Tibial artery (tissue), 4 donors: ENCODE measurements around the gene YBX3.

ENCODE experiments used
- DNase-seq, 2 donors: peaks; one replicate each; pipeline ENCODE4 v3.0.0-alpha.2; 2019
- H3K27ac ChIP-seq, 2 donors: fragments of 200-600 bp; sonication (generic) in 1 of 2; 1 replicate in 1 of 2; 2 replicates in 1 of 2; pipeline ENCODE4 v1.5.1; 2018 to 2019; ENCODE audit warnings: mild to moderate bottlenecking in 1 of 2
- H3K27me3 ChIP-seq, 2 donors: fragments of 200-600 bp; sonication (generic) in 1 of 2; one replicate each; pipeline versions ENCODE4 v1.5.1 to v1.6.0; 2016 to 2019
- H3K36me3 ChIP-seq, 3 donors: fragments of 200-600 bp; sonication (generic) in 2 of 3; one replicate each; pipeline ENCODE4 v1.5.1; 2016 to 2019; ENCODE audit warnings: mild to moderate bottlenecking in 2 of 3
- H3K4me1 ChIP-seq, 4 donors: fragments of 200-600 bp; sonication (generic) in 2 of 4; 1 replicate in 3 of 4; 2 replicates in 1 of 4; pipeline ENCODE4 v1.5.1; 2016 to 2019
- H3K4me3 ChIP-seq, 2 donors: fragments of 200-600 bp; sonication (generic) in 1 of 2; 1 replicate in 1 of 2; 2 replicates in 1 of 2; pipeline ENCODE4 v1.5.1; 2018 to 2019; ENCODE audit warnings: mild to moderate bottlenecking in 2 of 2
- H3K9me3 ChIP-seq, 3 donors: fragments of 200-600 bp; sonication (generic) in 1 of 3; one replicate each; pipeline ENCODE4 v1.5.1; 2016 to 2019
- intact Hi-C: fragments of 100-400 bp; cut with DNase I; formaldehyde crosslinking; loops from one replicate; pipeline ENCODE4 v1.15.0; 2023; ENCODE audit warnings: low total_unique reads
- TF ChIP-seq, protein P1 (sequence below), 2 experiments: fragments of 200-600 bp in 1 of 2; fragments of 450-650 bp in 1 of 2; IDR thresholded peaks; one replicate each; pipeline ENCODE4 v1.5.1; 2017 to 2019; ENCODE audit warnings: antibody characterized with exemption in 2 of 2, mild to moderate bottlenecking in 1 of 2, moderate library complexity in 1 of 2

The YBX3 gene

GRCh38 chr12:10732066-10732465 is 8.9 kb upstream of the YBX3 start:
- intact Hi-C loops, result no loop called here

DNA sequence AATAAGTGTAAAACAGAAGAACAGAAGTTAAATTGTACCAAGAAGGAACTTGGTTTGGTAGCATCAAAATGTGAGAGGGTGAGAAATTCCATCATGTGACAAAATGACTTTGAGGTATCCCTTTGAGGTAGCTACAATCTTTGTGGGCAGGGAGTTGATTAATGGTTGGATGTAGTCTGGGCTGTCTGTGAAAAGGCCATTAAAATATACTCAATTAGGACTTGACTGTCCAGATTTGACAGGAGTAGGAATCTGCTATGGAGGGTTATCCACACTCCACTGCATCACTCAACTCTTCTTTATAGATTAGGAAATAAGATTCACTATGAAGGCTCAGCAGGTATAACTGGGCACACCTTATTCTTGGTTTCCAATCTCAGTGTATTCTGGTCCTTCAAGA is 7.4 kb upstream of the YBX3 start:
- no peak overlapping the region for H3K4me3 ChIP-seq
- H3K9me3 ChIP-seq, result no peaks in the 10 kb centered on the region
- intact Hi-C loops, result no loop called here
- peaks cover 0 to 18% of the 10 kb centered on the region in 2 donors for H3K27me3 ChIP-seq
- H3K36me3 ChIP-seq, result no peaks in the 10 kb centered on the region
- no peak for DNase-seq
- no peaks in the 10 kb centered on the region for H3K4me1 ChIP-seq
- TF ChIP-seq, protein P1, sequence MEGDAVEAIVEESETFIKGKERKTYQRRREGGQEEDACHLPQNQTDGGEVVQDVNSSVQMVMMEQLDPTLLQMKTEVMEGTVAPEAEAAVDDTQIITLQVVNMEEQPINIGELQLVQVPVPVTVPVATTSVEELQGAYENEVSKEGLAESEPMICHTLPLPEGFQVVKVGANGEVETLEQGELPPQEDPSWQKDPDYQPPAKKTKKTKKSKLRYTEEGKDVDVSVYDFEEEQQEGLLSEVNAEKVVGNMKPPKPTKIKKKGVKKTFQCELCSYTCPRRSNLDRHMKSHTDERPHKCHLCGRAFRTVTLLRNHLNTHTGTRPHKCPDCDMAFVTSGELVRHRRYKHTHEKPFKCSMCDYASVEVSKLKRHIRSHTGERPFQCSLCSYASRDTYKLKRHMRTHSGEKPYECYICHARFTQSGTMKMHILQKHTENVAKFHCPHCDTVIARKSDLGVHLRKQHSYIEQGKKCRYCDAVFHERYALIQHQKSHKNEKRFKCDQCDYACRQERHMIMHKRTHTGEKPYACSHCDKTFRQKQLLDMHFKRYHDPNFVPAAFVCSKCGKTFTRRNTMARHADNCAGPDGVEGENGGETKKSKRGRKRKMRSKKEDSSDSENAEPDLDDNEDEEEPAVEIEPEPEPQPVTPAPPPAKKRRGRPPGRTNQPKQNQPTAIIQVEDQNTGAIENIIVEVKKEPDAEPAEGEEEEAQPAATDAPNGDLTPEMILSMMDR (IDR thresholded peaks at IDR 0.05), result no peak
- no peak overlapping the region for H3K27ac ChIP-seq

More at GRCh38 chr12:10732066-10732465, 8.9 kb upstream of the YBX3 start:
- Histone ChIP-seq H3K9me3 (no peaks in the 10 kb centered on the region), H3K27ac (no peak overlapping the region), H3K27me3 (peaks cover 0 to 18% of the 10 kb centered on the region in 2 donors), H3K4me3 (no peak overlapping the region), H3K36me3 (no peaks in the 10 kb centered on the region), H3K4me1 (no peaks in the 10 kb centered on the region)
- no peak for DNase-seq
- TF ChIP-seq, protein P1 (IDR thresholded peaks at IDR 0.05), result no peak

- Histone ChIP-seq H3K4me3 (no peak overlapping the region), H3K36me3 (no peaks in the 10 kb centered on the region), H3K27me3 (peaks cover 0 to 9% of the 10 kb centered on the region in 2 donors), H3K9me3 (no peaks in the 10 kb centered on the region), H3K4me1 (peaks cover 0 to 7% (median 2%) of the 10 kb centered on the region in 4 donors), H3K27ac (no peak overlapping the region)
- intact Hi-C loops, result loop anchor here (10.0 kb wide), 1 partner anchor 113 kb away; the partner anchor contains the start of gene MAGOHB
- DNase-seq, result no peak
- TF ChIP-seq, protein P1 (IDR thresholded peaks at IDR 0.05), result no peak
Observed at GRCh38 chr12:10728091-10728490, 5.0 kb upstream of the YBX3 start.

- peaks cover 0 to 6% (median 0%) of the 10 kb centered on the region in 3 donors for H3K36me3 ChIP-seq
- no peak overlapping the region for H3K27ac ChIP-seq
- H3K9me3 ChIP-seq, result no peaks in the 10 kb centered on the region
- peaks cover 0 to 3% of the 10 kb centered on the region in 2 donors for H3K27me3 ChIP-seq
- intact Hi-C loops, result loop anchor here (1.0 to 10.0 kb wide), 2 partner anchors 20 to 112 kb away; partner anchors contain the start of gene MAGOHB
- TF ChIP-seq, protein P1 (IDR thresholded peaks at IDR 0.05), result no peak
- H3K4me3 ChIP-seq, result no peak overlapping the region
- peaks cover 0 to 7% (median 2%) of the 10 kb centered on the region in 4 donors for H3K4me1 ChIP-seq
- no peak for DNase-seq
Observed at GRCh38 chr12:10726945-10727344, 3.8 kb upstream of the YBX3 start.

DNA sequence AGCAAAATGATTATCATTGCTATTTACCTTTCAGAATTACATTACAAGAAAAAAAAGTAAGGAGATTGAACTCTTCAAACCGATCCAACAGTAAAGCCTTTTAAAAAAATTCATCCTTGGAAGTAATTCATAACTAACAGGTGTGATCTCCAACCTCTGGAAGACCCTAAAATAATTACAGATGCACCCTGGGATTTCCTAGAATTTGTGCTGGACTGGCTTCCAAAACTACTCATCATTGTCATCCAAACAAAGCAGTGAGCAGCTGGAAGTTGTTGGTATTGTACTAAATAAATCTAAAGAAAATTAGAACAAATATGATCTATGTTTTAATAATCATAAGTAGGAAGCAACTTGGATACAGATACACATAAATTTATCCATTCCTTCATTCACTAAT is 1.9 kb upstream of the YBX3 start:
- Histone ChIP-seq H3K4me1 (peaks cover 0 to 22% (median 7%) of the 10 kb centered on the region in 4 donors), H3K4me3 (no peak overlapping the region), H3K27ac (no peak overlapping the region), H3K36me3 (peaks cover 0 to 6% (median 0%) of the 10 kb centered on the region in 3 donors), H3K9me3 (no peaks in the 10 kb centered on the region), H3K27me3 (no peaks in the 10 kb centered on the region)
- no peak for DNase-seq
- intact Hi-C loops, result loop anchor here (2.0 to 10.0 kb wide), 2 partner anchors 24 to 110 kb away; partner anchors contain the start of gene MAGOHB
- TF ChIP-seq, protein P1 (IDR thresholded peaks at IDR 0.05), result no peak
